ENCODE data around the gene TTLL5.

TTLL5 gene

DNA sequence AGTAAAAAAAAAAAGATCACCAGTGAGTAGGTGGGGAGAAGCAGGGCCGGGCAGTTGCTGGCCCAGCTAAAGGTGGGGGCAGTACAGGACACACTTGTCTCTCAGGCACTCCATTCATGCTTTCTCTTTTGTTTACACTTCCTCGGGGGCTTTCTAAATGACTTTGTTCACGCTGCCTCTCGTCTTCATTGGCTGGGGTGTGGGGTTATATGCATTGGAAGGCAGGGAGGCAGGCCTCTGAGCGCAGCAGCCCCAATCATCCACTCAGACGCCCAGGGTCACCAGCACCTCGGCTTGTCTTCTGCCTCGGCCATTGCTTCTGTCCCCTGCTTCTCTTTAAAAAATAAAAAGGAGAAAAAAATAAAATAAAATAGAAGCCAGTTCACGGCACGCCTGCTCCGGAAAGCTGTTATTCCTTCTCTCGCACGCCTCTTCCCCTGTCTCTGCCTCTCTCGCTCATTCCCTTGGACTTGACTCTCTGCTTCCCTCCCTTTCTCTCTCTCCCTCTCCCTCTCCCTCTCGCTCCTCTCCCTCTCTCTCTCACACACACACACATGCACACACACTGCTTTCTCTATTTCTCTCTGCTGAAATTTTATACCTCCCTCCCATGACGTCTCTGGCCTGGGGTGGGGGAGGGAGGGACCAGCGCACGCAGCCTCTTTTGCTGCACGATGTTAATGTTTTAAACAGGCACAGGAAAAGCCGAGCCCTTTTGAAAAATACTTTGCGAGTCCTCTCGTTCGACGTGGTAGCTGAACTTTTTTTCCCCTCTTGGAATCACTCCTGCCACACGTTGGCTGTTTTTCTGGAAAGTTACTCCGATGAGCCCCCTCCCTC lies 320.6 kb downstream of the TTLL5 start, which contains the start of gene TGFB3:
TGFB3 (minus strand) TSS at position 570 of the 840 bp plus-strand sequence. CDS start 1,102 bp downstream, outside the sequence.
- ChIA-PET POLR2A (interaction anchor here (0.6 to 1.4 kb wide), 2 partner anchors 47 to 75 kb away, joined by 3 to 5 read pairs; no protein-coding TSS in a partner anchor), CTCF (interaction anchor here (0.5 to 2.5 kb wide), 5 partner anchors 24 to 273 kb away, joined by 3 to 17 read pairs (median 9); no protein-coding TSS in a partner anchor)
- DNase-seq (ENCODE audit: extremely low spot score), result peak; percentile 59
- TF ChIP-seq BHLHE40 (IDR thresholded peaks at IDR 0.05; ENCODE audit: borderline replicate concordance) (no peak), TARDBP (IDR thresholded peaks at IDR 0.05) (peak; percentile 52; the same call in 1 of the 2 replicates), CTBP1 (IDR thresholded peaks at IDR 0.05; ENCODE audit: borderline replicate concordance) (peak; percentile 75), LEF1 (IDR thresholded peaks at IDR 0.05; ENCODE audit: borderline replicate concordance) (no peak), ARNT (IDR thresholded peaks at IDR 0.05) (peak; percentile 62; the same call in 1 of the 2 replicates), FOXK2 (IDR thresholded peaks at IDR 0.05) (peak; percentile 30; the same call in 1 of the 2 replicates), L3MBTL2 (conservative IDR thresholded peaks at IDR 0.05) (peak; percentile 89), FOXA1 (IDR thresholded peaks at IDR 0.05) (no peak), ELF4 (IDR thresholded peaks at IDR 0.05) (no peak), FOXM1 (IDR thresholded peaks at IDR 0.05; ENCODE audit: borderline replicate concordance) (no peak)

DNA sequence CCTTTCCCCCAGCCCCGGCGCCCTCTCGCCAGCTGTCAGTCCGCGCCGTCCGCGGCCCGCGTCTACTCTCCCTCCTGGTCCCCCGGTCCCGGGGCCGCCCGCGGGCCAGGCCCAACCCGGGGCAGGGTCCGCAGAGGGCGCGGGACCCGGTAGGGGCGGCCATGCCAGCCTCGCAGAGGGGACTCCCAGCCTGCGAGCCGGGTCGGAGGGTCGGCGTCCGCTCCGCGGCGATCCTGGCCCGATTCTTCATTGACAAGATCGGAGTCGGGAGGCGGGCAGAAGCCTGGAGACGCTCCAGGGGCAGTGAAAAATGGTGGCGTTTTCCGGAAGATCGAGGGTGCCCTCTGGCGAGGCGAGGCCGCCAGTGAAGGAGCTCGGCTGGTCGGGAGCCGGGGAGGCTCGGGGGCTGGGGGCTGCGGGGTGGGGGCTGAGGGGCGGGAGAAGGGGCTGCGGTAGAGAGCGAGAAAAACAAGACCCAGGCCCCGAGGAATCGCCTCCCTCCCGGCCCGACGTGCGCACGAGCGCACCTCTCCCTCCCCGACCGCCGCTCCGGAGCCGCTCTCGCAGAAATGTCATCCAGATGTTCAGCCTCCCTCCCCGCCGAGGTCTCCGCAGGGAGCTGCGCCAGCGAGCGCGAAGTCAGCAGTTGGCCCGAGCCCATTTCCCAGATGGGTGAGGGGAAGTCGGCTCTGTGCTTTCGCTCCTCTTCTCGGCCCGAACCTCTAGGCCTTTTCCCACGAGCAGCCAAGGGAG lies 321.4 kb downstream of the TTLL5 start:
- POLR2A ChIA-PET, result interaction anchor here (0.7 to 1.4 kb wide), 6 partner anchors 12 to 273 kb away, joined by 3 to 10 read pairs (median 4); no protein-coding TSS in a partner anchor
- TF ChIP-seq FOXM1 (IDR thresholded peaks at IDR 0.05; ENCODE audit: borderline replicate concordance), result no peak
- TF ChIP-seq SP1 (IDR thresholded peaks at IDR 0.05), result no peak
- TF ChIP-seq ELF4 (IDR thresholded peaks at IDR 0.05), result no peak
- no peak for TF ChIP-seq TARDBP (IDR thresholded peaks at IDR 0.05)
- TF ChIP-seq, protein P1, sequence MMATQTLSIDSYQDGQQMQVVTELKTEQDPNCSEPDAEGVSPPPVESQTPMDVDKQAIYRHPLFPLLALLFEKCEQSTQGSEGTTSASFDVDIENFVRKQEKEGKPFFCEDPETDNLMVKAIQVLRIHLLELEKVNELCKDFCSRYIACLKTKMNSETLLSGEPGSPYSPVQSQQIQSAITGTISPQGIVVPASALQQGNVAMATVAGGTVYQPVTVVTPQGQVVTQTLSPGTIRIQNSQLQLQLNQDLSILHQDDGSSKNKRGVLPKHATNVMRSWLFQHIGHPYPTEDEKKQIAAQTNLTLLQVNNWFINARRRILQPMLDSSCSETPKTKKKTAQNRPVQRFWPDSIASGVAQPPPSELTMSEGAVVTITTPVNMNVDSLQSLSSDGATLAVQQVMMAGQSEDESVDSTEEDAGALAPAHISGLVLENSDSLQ (IDR thresholded peaks at IDR 0.05), result peak; percentile 70
- peak; percentile 74 for DNase-seq (ENCODE audit: extremely low spot score)

DNA sequence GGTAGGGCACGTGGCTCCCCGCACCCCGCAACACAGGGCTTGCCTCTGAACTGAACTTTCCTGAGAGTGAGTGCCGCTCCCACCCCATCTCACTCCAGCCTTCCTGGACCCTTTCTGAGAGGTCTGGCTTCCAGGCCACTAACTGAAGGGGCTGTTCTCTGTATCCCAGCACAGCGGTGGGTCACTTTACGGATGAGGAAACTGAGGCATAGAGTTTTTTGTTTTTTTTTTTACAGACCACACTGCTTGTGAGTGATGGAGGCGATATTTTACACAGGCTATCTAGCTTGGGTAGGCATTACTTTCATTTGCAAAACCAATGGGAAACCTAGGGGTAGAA lies 321.9 kb downstream of the TTLL5 start:
- no peak for TF ChIP-seq HDGF (IDR thresholded peaks at IDR 0.05; ENCODE audit: borderline replicate concordance)
- TF ChIP-seq, protein P1 (IDR thresholded peaks at IDR 0.05), result no peak
- no peak for TF ChIP-seq SP1 (IDR thresholded peaks at IDR 0.05)
- no peak for TF ChIP-seq FOXK2 (IDR thresholded peaks at IDR 0.05)
- TF ChIP-seq TARDBP (IDR thresholded peaks at IDR 0.05), result no peak
- no peak for TF ChIP-seq FOXM1 (IDR thresholded peaks at IDR 0.05; ENCODE audit: borderline replicate concordance)
- ChIA-PET POLR2A (interaction anchor here (0.6 to 1.4 kb wide), 7 partner anchors 12 to 393 kb away, joined by 3 to 10 read pairs (median 4); partner anchors contain the start of gene ESRRB), CTCF (interaction anchor here (0.6 to 2.5 kb wide), 13 partner anchors 13 to 406 kb away, joined by 3 to 17 read pairs (median 4); no protein-coding TSS in a partner anchor)
- DNase-seq (ENCODE audit: extremely low spot score), result no peak

More for the DNA sequence above, 321.4 kb downstream of the TTLL5 start:
- CTCF ChIA-PET, result interaction anchor here (0.5 to 2.5 kb wide), 14 partner anchors 14 to 405 kb away, joined by 3 to 17 read pairs (median 4); no protein-coding TSS in a partner anchor

DNA sequence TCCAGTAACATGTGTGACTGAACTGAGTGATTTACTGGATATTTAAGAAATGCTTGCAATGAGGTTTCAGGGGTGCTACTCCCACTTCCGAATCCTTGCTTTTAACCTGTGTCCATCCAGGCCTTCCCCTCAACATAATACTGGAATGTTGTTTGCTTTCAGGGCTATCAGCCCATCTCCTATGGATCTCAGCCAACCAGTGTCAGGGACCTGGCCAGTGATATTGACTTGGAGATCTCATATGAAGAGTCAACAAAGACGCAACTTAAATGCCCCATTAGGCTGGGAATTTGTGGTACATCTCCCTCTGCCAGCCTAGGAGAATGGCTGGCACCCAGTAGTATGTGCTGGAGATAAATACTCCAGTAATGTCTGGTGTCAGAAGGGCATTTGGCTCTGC lies 323.6 kb downstream of the TTLL5 start:
- DNase-seq (ENCODE audit: extremely low spot score), result no peak
- CTCF ChIA-PET, result interaction anchor here (1.0 to 1.1 kb wide), 2 partner anchors 78 to 117 kb away, joined by 3 to 4 read pairs; no protein-coding TSS in a partner anchor
- no peak for TF ChIP-seq ARNT (IDR thresholded peaks at IDR 0.05)
- POLR2A ChIA-PET, result interaction anchor here (1.3 kb wide), 1 partner anchor 154 kb away, joined by 3 read pairs; no protein-coding TSS in a partner anchor

DNA sequence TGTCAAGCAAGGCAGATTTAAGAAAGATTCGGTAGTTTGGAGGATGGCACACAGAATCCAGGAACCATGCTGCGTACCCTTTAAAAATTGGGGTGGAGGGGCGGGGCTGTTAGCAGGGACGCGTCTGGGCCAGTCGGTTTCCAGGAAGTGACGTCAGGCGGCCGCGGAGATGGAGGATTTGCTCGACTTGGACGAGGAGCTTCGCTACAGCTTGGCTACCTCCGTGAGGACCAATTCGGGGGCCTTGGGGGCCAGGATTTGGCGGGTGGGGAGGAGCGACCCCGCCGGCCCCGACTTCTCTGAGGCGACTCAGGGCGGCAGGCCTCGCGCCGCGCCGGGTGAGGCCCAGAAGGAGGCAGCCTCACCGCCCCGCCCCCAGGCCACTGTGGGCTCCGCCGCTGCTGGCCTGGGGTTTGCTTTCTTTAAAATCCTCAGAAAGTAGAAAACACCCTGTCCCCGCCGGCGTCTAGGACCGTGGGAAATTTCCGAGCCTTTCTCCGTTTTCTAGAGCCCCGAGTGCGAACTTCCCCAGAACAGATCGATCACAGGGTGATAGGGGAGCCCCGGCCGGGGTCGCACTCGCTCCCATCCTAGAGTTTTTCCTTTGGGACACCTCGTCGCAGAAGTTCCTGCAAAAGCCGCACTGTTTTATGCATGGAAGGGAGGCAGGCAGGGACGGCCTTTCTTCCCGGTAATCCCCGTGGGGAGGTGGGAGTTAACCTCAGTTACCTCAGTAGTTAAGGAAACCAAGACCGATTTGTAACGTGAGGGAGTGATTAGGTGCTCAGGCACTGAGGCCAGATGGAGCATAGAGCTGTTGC lies 324.8 kb downstream of the TTLL5 start, which contains the start of gene IFT43:
IFT43 (plus strand) TSS at position 146 of the 821 bp plus-strand sequence; CDS start at position 170, 24 bp downstream.
- ChIA-PET CTCF (interaction anchor here (1.0 to 1.7 kb wide), 3 partner anchors 9 to 277 kb away, joined by 4 to 5 read pairs (median 4); no protein-coding TSS in a partner anchor), POLR2A (interaction anchor here (1.3 kb wide), 1 partner anchor 155 kb away, joined by 3 read pairs; no protein-coding TSS in a partner anchor)
- peak; percentile 80 for DNase-seq (ENCODE audit: extremely low spot score)
- TF ChIP-seq TARDBP (IDR thresholded peaks at IDR 0.05) (no peak), BHLHE40 (IDR thresholded peaks at IDR 0.05; ENCODE audit: borderline replicate concordance) (no peak), LEF1 (IDR thresholded peaks at IDR 0.05; ENCODE audit: borderline replicate concordance) (no peak), ZNF384 (IDR thresholded peaks at IDR 0.05) (no peak), SP1 (IDR thresholded peaks at IDR 0.05) (no peak), SUZ12 (IDR thresholded peaks at IDR 0.05) (no peak)
- TF ChIP-seq, protein P1 (IDR thresholded peaks at IDR 0.05), result no peak

All from HEK293T (cell line).